ENCODE data around the gene ALPP.
A peak's percentile ranks its signal among the peaks of the same experiment; 100 is the strongest.
"Not testable (repeated sequence)": the region's sequence is repeated elsewhere in the genome, so short reads cannot be mapped to it uniquely, and the experiment has no call there.

The ALPP gene

GRCh38 chr2:232379610-232380590, 1.3 kb downstream of the ALPP start:
- not testable (repeated sequence) for FAIRE-seq; DNase-seq (ENCODE audit: insufficient read length, low spot score)

GRCh38 chr2:232381204-232382031, 2.9 kb downstream of the ALPP start:
- FAIRE-seq; DNase-seq (ENCODE audit: insufficient read length, low spot score): not testable (repeated sequence)

GRCh38 chr2:232382331-232383225, 4.0 kb downstream of the ALPP start:
- DNase-seq (ENCODE audit: insufficient read length, low spot score) (no peak), FAIRE-seq (no peak)

GRCh38 chr2:232384466-232384865, 5.9 kb downstream of the ALPP start:
- DNase-seq (ENCODE audit: insufficient read length, low spot score) (no peak), FAIRE-seq (no peak)

- not testable (repeated sequence) for FAIRE-seq; DNase-seq (ENCODE audit: insufficient read length, low spot score)
Observed at GRCh38 chr2:232385058-232385457, 6.5 kb downstream of the ALPP start.

- peak; percentile 80 for FAIRE-seq
Observed at GRCh38 chr2:232385660-232386489, 7.3 kb downstream of the ALPP start.

GRCh38 chr2:232386490-232386739, 7.9 kb downstream of the ALPP start:
- DNase-seq (ENCODE audit: insufficient read length, low spot score) (no peak), FAIRE-seq (no peak)

More at GRCh38 chr2:232385660-232386489, 7.3 kb downstream of the ALPP start:
- DNase-seq (ENCODE audit: insufficient read length, low spot score), result peak; percentile 74

- DNase-seq (ENCODE audit: insufficient read length, low spot score), result no peak
- FAIRE-seq, result peak; percentile 9
Observed at GRCh38 chr2:232386740-232387450, 8.3 kb downstream of the ALPP start.

GRCh38 chr2:232387451-232388171, 9.1 kb downstream of the ALPP start:
- no peak for DNase-seq (ENCODE audit: insufficient read length, low spot score)
- FAIRE-seq, result no peak

GRCh38 chr2:232388324-232388891, 9.9 kb downstream of the ALPP start:
- DNase-seq (ENCODE audit: insufficient read length, low spot score) (no peak), FAIRE-seq (no peak)

GRCh38 chr2:232389327-232389726, 10.8 kb downstream of the ALPP start:
- DNase-seq (ENCODE audit: insufficient read length, low spot score) (peak; percentile 67), FAIRE-seq (no peak)

- no peak for FAIRE-seq
- no peak for DNase-seq (ENCODE audit: insufficient read length, low spot score)
Observed at GRCh38 chr2:232390661-232391060, 12.1 kb downstream of the ALPP start.

- DNase-seq (ENCODE audit: insufficient read length, low spot score) (no peak), FAIRE-seq (no peak)
Observed at GRCh38 chr2:232393556-232393955, 15.0 kb downstream of the ALPP start.

- DNase-seq (ENCODE audit: insufficient read length, low spot score); FAIRE-seq: not testable (repeated sequence)
Observed at GRCh38 chr2:232394431-232394830, 15.9 kb downstream of the ALPP start.

- FAIRE-seq, result no peak
- no peak for DNase-seq (ENCODE audit: insufficient read length, low spot score)
Observed at GRCh38 chr2:232395586-232395985, 17.0 kb downstream of the ALPP start.

- FAIRE-seq (no peak), DNase-seq (ENCODE audit: insufficient read length, low spot score) (no peak)
Observed at GRCh38 chr2:232396683-232397082, 18.1 kb downstream of the ALPP start.

GRCh38 chr2:232398293-232399034, 19.9 kb downstream of the ALPP start:
- no peak for DNase-seq (ENCODE audit: insufficient read length, low spot score)
- no peak for FAIRE-seq
